ENCODE data around the gene REEP1. TPM values are rescaled to one million over a fixed set of nuclear protein-coding genes. Genes with fewer than 3 reads are reported as not detected.
"Not testable (repeated sequence)": the region's sequence is repeated elsewhere in the genome, so short reads cannot be mapped to it uniquely, and the experiment has no call there.

The REEP1 gene
- polyA plus RNA-seq, 1 donor (not counting 4 experiments of a cell fraction or from before 2014, with no cell fraction given): 0.30 TPM

DNA sequence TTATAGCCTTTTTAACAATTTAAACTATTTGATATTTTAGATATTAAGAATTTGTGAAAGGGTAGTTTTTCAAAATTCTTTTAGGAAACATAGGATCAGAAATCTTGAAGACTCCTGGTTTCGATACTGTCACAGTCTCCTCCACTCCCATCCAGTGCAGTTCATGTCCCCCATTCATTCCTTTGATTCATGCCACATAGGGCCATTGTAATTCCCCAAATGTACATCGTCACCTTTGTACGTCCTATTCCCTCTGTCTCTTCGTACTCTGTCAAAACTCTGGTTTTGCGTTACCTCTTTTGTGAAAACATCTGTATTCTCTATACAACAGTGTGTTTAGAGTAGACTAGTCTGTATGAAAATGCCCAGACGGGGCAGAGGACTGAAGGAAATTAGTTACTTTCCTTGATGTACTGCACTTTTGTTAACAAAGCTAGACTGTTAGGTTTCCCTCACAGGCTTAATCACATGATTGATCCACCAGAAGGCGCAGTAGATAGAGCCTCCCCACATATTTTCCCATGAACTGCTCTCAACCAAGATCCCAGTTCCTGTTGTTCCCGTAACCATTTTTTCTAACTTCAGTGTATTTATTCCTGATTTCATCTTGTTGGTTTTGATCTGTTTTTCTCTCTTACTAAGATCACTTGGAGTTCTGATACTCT is 135.6 kb downstream of the REEP1 start:
- H3K27ac ChIP-seq (ENCODE audit: control insufficient read depth, insufficient read depth, low read length): no peak overlapping the region
- dilution Hi-C loops (cut with MboI; ENCODE audit: extremely low pct_ligation_motif_present, low sequenced_read_pairs): no loop called here
- no peak overlapping the region for H3K4me2 ChIP-seq (ENCODE audit: control insufficient read depth, extremely low read depth, insufficient read depth, low read depth, low read length)
- H3K9me1 ChIP-seq (ENCODE audit: control insufficient read depth, extremely low read depth, insufficient read depth, low read length): no peaks in the 10 kb centered on the region
- TF ChIP-seq, protein P1, sequence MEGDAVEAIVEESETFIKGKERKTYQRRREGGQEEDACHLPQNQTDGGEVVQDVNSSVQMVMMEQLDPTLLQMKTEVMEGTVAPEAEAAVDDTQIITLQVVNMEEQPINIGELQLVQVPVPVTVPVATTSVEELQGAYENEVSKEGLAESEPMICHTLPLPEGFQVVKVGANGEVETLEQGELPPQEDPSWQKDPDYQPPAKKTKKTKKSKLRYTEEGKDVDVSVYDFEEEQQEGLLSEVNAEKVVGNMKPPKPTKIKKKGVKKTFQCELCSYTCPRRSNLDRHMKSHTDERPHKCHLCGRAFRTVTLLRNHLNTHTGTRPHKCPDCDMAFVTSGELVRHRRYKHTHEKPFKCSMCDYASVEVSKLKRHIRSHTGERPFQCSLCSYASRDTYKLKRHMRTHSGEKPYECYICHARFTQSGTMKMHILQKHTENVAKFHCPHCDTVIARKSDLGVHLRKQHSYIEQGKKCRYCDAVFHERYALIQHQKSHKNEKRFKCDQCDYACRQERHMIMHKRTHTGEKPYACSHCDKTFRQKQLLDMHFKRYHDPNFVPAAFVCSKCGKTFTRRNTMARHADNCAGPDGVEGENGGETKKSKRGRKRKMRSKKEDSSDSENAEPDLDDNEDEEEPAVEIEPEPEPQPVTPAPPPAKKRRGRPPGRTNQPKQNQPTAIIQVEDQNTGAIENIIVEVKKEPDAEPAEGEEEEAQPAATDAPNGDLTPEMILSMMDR (optimal IDR thresholded peaks at IDR 0.05 in 1 of 3, IDR thresholded peaks at IDR 0.05 in 1 of 3, conservative IDR thresholded peaks at IDR 0.05 in 1 of 3; ENCODE audit: extremely low read depth in 1 of 3, insufficient read depth in 2 of 3, low read length in 3 of 3): peak in 1 of 3 experiments; percentile 19
- TF ChIP-seq EZH2 (IDR thresholded peaks at IDR 0.05; ENCODE audit: low read length): no peak
- no peaks in the 10 kb centered on the region for H4K20me1 ChIP-seq (ENCODE audit: control insufficient read depth, extremely low read depth, insufficient read depth, low read length)
- no peak overlapping the region for H3K9ac ChIP-seq (ENCODE audit: control insufficient read depth, extremely low read depth, insufficient read depth, low read length)
- no peaks in the 10 kb centered on the region for H3K4me1 ChIP-seq (ENCODE audit: control insufficient read depth, extremely low read depth, insufficient read depth, low read length)
- H3K27me3 ChIP-seq (ENCODE audit: control insufficient read depth, extremely low read depth, insufficient read depth, low read length): no peaks in the 10 kb centered on the region
- peaks cover 48% of the 10 kb centered on the region for H3K79me2 ChIP-seq (ENCODE audit: control insufficient read depth, insufficient read depth, low read length)
- no peak overlapping the region for H2AFZ ChIP-seq (ENCODE audit: control insufficient read depth, low read length)
- no peak overlapping the region for H3K4me3 ChIP-seq (ENCODE audit: control insufficient read depth in 2 of 3, extremely low read depth in 1 of 3, insufficient read depth in 2 of 3, low read depth in 1 of 3, low read length in 3 of 3)
- no peak for DNase-seq (ENCODE audit: low read depth, low spot score)
- H3K9me3 ChIP-seq (ENCODE audit: control insufficient read depth, low read depth, low read length): no peaks in the 10 kb centered on the region
- peaks cover 5% of the 10 kb centered on the region in 2 experiments for H3K36me3 ChIP-seq (ENCODE audit: control insufficient read depth in 2 of 2, extremely low read depth in 1 of 2, insufficient read depth in 2 of 2, low read length in 2 of 2)
- FAIRE-seq: no peak

DNA sequence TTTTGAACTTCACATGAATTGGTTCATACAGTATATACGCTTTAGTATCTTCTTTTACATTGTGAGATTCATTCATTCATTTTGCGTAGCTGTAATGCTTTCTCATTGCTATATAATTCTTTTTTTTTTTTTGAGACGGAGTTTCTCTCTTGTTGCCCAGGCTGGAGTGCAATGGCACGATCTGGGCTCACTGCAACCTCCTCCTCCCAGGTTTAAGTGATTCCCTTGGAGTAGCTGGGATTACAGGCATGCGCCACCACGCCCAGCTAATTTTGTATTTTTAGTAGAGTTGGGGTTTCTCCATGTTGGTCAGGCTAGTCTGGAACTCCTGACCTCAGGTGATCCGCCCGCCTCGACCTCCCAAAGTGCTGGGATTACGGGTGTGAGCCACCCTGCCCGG is 136.9 kb downstream of the REEP1 start:
- H3K9ac ChIP-seq (ENCODE audit: control insufficient read depth, extremely low read depth, insufficient read depth, low read length); H3K27me3 ChIP-seq (ENCODE audit: control insufficient read depth, extremely low read depth, insufficient read depth, low read length); H3K36me3 ChIP-seq (ENCODE audit: control insufficient read depth in 2 of 2, extremely low read depth in 1 of 2, insufficient read depth in 2 of 2, low read length in 2 of 2); H3K4me1 ChIP-seq (ENCODE audit: control insufficient read depth, extremely low read depth, insufficient read depth, low read length); H3K9me3 ChIP-seq (ENCODE audit: control insufficient read depth, low read depth, low read length); FAIRE-seq; H3K27ac ChIP-seq (ENCODE audit: control insufficient read depth, insufficient read depth, low read length); DNase-seq (ENCODE audit: low read depth, low spot score); H4K20me1 ChIP-seq (ENCODE audit: control insufficient read depth, extremely low read depth, insufficient read depth, low read length); H2AFZ ChIP-seq (ENCODE audit: control insufficient read depth, low read length); dilution Hi-C loops (cut with MboI; ENCODE audit: extremely low pct_ligation_motif_present, low sequenced_read_pairs); H3K9me1 ChIP-seq (ENCODE audit: control insufficient read depth, extremely low read depth, insufficient read depth, low read length): not testable (repeated sequence)
- H3K4me3 ChIP-seq (ENCODE audit: control insufficient read depth in 2 of 3, extremely low read depth in 1 of 3, insufficient read depth in 2 of 3, low read depth in 1 of 3, low read length in 3 of 3): peak overlapping the region in 2 of 3 experiments; percentile 97 to 98
- H3K4me2 ChIP-seq (ENCODE audit: control insufficient read depth, extremely low read depth, insufficient read depth, low read depth, low read length): peak overlapping the region; percentile 92
- H3K79me2 ChIP-seq (ENCODE audit: control insufficient read depth, insufficient read depth, low read length): peaks cover 46% of the 10 kb centered on the region

DNA sequence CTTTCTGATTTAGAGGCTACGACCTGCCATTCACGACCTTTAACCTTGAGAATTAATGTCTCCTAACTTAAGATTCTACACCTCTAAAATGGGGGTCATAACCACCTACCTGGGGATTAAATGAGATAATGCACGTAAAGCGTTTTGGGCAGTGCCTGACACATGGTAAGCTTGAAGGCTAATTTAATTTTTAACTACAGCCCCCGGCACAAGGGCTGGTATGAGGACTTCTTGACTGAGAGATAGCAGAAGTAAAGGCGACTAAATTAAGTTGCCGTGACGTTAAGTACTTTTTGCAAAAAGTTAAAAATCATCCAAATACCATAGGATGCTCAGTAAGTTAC is 137.6 kb downstream of the REEP1 start:
- Histone ChIP-seq H4K20me1 (ENCODE audit: control insufficient read depth, extremely low read depth, insufficient read depth, low read length) (no peaks in the 10 kb centered on the region), H3K27ac (ENCODE audit: control insufficient read depth, insufficient read depth, low read length) (peak overlapping the region; percentile 87), H3K9me1 (ENCODE audit: control insufficient read depth, extremely low read depth, insufficient read depth, low read length) (no peaks in the 10 kb centered on the region), H3K9me3 (ENCODE audit: control insufficient read depth, low read depth, low read length) (no peaks in the 10 kb centered on the region), H3K79me2 (ENCODE audit: control insufficient read depth, insufficient read depth, low read length) (peaks cover 42% of the 10 kb centered on the region), H2AFZ (ENCODE audit: control insufficient read depth, low read length) (peak overlapping the region; percentile 100), H3K27me3 (ENCODE audit: control insufficient read depth, extremely low read depth, insufficient read depth, low read length) (no peaks in the 10 kb centered on the region), H3K4me1 (ENCODE audit: control insufficient read depth, extremely low read depth, insufficient read depth, low read length) (peaks cover 5% of the 10 kb centered on the region), H3K4me3 (ENCODE audit: control insufficient read depth in 2 of 3, extremely low read depth in 1 of 3, insufficient read depth in 2 of 3, low read depth in 1 of 3, low read length in 3 of 3) (peak overlapping the region; percentile 89 to 98 (median 97)), H3K9ac (ENCODE audit: control insufficient read depth, extremely low read depth, insufficient read depth, low read length) (peak overlapping the region; percentile 90), H3K4me2 (ENCODE audit: control insufficient read depth, extremely low read depth, insufficient read depth, low read depth, low read length) (peak overlapping the region; percentile 92), H3K36me3 (ENCODE audit: control insufficient read depth in 2 of 2, extremely low read depth in 1 of 2, insufficient read depth in 2 of 2, low read length in 2 of 2) (no peaks in the 10 kb centered on the region)
- DNase-seq (ENCODE audit: low read depth, low spot score): no peak
- FAIRE-seq: no peak
- dilution Hi-C loops (cut with MboI; ENCODE audit: extremely low pct_ligation_motif_present, low sequenced_read_pairs): no loop called here
- TF ChIP-seq, protein P1 (optimal IDR thresholded peaks at IDR 0.05 in 1 of 3, IDR thresholded peaks at IDR 0.05 in 1 of 3, conservative IDR thresholded peaks at IDR 0.05 in 1 of 3; ENCODE audit: extremely low read depth in 1 of 3, insufficient read depth in 2 of 3, low read length in 3 of 3): no peak
- no peak for TF ChIP-seq EZH2 (IDR thresholded peaks at IDR 0.05; ENCODE audit: low read length)

Measured in keratinocyte (primary cell).